GM12801 (cell line): Measurements from ENCODE around the gene ZNF664.

ENCODE experiments used
- TF ChIP-seq, protein P1 (sequence below): IDR thresholded peaks from one replicate; pipeline ENCODE4 v1.5.1; 2011; ENCODE audit warnings: control low read depth; ENCODE audit not compliant: insufficient read length; ENCODE audit errors: extremely low read depth

Gene ZNF664

DNA sequence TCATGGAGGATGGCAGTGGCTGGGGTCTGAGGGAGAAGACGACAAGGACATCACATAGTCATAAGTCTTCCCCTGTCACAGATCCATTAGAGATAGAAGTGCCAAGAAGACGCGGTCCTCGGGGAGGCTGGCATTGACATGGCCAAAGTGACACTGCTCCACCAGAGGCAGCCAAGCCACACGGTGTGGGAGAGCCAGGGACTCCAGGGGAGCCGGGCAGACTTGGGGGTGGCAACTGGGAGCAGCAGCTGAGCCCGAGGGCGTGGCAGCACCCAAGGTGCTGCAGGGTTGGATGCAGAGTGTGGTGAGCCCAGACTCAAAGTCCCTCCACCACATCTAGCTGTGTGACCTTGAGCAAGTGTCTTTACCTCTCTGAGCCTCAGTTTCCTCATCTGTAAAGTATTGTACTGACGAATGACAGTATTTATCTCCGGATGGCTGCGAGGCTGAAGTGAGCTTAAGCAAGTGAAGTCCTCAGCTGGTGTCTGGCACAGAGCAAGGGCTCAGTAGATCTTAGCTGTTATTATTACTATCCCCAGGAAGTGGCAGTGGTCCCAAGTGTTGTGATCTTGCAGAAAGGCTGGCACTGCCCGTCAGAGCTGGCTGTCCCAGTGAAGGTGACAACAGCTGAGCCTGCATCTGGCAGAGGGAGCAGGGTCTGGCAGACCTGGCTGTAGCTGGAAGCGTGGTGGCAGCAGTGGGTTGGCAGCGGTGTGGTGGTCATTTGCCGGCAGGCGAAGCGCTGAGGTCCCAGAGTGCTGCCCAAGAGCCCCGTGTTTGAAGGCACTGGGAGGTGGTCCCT, 54.9 kb downstream of the ZNF664 start:
- TF ChIP-seq, protein P1, sequence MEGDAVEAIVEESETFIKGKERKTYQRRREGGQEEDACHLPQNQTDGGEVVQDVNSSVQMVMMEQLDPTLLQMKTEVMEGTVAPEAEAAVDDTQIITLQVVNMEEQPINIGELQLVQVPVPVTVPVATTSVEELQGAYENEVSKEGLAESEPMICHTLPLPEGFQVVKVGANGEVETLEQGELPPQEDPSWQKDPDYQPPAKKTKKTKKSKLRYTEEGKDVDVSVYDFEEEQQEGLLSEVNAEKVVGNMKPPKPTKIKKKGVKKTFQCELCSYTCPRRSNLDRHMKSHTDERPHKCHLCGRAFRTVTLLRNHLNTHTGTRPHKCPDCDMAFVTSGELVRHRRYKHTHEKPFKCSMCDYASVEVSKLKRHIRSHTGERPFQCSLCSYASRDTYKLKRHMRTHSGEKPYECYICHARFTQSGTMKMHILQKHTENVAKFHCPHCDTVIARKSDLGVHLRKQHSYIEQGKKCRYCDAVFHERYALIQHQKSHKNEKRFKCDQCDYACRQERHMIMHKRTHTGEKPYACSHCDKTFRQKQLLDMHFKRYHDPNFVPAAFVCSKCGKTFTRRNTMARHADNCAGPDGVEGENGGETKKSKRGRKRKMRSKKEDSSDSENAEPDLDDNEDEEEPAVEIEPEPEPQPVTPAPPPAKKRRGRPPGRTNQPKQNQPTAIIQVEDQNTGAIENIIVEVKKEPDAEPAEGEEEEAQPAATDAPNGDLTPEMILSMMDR, result no peak

DNA sequence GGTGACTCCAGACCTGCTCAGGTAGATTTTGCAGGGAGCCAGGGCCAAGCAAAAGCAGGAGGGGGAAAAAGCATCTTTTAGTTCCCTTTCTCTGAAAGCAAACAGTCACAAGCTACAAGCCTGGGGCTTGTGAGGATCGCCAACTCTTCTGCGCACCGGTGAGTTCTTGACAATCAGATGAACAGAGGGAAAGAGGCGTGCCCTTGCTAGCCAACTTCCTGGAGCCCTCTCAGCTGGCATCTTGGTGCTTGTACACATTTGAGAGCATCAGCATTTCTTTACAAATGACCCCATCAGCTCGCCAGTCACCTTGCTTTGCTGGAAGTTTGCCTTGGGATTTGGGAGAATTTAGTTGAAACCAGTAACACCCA, 55.5 kb downstream of the ZNF664 start:
- TF ChIP-seq, protein P1, result no peak

DNA sequence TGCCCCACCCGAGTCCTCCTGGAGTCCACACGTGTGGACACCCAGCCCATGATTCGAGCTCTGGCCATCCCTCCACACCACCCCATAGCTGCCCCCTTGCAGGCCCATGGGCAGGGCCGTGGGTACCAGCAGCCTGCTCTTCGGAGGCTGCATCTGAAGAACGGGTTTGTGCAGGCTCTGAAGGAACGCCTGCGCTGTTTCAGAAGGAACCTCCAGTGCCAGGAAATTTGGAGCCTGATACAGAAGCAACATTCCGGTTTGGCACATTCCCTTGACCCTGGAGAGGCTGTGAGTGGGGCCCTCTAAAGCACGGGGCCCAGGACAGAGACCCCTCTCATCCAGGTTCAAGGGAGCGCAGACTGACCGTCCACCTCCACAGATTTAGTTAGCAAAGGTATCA, 57.0 kb downstream of the ZNF664 start:
- TF ChIP-seq, protein P1, result no peak

DNA sequence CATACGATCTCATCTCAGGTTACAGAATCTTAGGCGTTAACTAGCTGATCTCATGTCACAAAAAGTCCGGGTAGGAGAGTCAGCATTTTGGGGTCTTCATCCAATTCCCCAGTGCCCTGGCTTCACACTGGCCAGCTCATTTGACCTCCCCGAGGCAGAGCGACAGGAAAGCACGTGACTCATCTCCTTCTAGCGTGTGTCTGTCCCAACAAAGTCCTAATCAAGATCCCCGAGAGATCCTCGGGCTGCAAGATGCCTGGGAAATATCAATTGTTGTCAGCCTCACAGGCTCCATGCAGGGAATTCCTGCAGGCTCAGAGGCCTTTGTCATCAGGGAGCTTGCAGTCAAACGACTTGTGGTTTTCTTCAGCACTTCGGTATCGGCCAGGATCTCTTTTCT, 57.5 kb downstream of the ZNF664 start:
- TF ChIP-seq, protein P1, result no peak

DNA sequence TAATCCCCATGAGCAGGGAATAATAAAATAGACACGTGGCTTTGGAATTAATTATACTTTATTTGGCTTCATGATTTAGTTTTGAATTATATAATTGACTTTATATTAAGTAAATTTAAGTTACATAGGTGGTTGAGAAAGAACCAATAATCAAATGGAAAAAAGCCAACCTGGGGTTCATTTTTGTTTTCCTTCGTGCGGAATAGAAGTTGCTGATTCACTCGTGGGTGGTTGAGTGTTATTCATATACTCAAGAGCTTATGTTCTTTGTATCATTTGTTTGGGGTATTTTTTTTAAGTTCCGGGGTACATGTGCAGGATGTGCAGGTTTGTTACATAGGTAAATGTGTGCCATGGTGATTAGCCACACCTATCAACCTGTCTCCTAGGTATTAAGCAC, 58.0 kb downstream of the ZNF664 start:
- TF ChIP-seq, protein P1, result no peak

DNA sequence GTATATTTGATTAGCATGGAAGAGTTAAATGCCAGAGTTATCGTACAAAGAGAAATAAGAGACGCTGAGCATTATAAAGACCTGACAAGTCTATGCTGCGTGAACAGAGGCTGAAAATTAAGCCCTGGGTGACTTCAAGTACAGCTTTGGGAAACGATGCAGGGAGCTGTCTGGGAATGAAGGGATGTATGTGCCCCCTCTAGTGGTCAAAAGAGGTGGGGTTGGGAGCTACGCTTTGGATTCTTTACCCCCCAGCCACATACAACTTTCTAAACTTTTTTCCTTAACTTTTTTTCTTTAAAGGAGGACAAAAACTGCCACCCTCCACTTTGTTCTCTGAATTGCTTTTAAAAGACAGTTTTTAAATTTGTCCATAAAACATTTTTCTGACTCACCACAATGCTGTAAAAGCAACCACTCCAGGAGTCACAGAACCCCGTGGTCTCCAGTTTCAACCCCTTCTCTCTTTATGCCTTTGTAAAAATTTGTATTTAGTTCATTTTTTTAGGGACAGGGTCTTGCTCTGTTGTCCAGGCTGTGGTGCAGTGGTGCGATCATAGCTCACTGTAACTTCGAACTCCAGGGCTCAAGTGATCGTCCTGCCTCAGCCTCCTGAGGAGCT, 59.4 kb downstream of the ZNF664 start:
- TF ChIP-seq, protein P1, result no peak

DNA sequence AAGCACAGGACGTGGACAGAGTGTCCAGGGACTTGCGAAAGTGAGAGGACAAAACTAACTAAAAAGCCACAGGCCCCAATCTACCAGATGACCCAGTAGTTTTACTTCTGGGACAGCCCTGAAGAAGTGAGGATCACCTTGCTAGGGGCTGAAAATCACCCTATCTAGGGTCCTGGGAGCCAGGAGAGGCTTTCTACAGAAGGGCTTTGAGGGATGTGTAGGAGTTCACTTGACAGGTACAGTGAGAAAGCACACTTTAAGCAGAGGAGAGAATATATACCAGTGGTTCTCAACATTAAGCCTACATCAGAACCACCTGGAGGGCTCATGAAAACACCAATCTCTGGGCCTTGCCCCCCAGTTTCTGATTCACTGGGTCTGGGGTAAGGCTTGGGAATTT, 60.8 kb downstream of the ZNF664 start:
- TF ChIP-seq, protein P1, result no peak
